Measurements from ENCODE around the gene MTMR12. TPM values are rescaled to one million over a fixed set of nuclear protein-coding genes. Genes with fewer than 3 reads are reported as not detected.

The MTMR12 gene
- total and polyA plus RNA-seq, 2 of the 8 experiments (the other 6 are each of a cell fraction or from before 2014, with no cell fraction given), result 19.1 to 59.3 TPM

- 78% methylated on average over 5 of the region's 5 CpGs; no CpG with 5 or more reads in 1 of the 2 experiments for WGBS, 2 experiments (ENCODE audit: extremely low coverage in 1 of 2, insufficient coverage in 1 of 2, insufficient read length in 1 of 2, insufficient replicate concordance in 2 of 2, low coverage in 1 of 2, low lambda C conversion rate in 2 of 2, missing lambda C conversion rate in 1 of 2)
- CTCF ChIA-PET (ENCODE audit: partially characterized antibody), result interaction anchor here (0.6 kb wide), 1 partner anchor 62 kb away, joined by 3 read pairs; no protein-coding TSS in a partner anchor
- POLR2A ChIA-PET (ENCODE audit: partially characterized antibody), result interaction anchor here (1.1 kb wide), 1 partner anchor 9 kb away, joined by 4 read pairs; no protein-coding TSS in a partner anchor
- TF ChIP-seq SRF (IDR thresholded peaks at IDR 0.05; ENCODE audit: low read depth, low read length) (no peak), YY1 (IDR thresholded peaks at IDR 0.05; ENCODE audit: low read depth, low read length) (no peak), POLR2AphosphoS5 (IDR thresholded peaks at IDR 0.05; ENCODE audit: low read depth, low read length) (no peak), RNF2 (IDR thresholded peaks at IDR 0.05; ENCODE audit: borderline replicate concordance, low read depth, low read length, missing control alignments, poor library complexity, severe bottlenecking) (no peak), SIN3A (conservative IDR thresholded peaks at IDR 0.05 in 1 of 2, IDR thresholded peaks at IDR 0.05 in 1 of 2; ENCODE audit: low read depth in 1 of 2, low read length in 2 of 2) (no peak), SP2 (IDR thresholded peaks at IDR 0.05; ENCODE audit: low read length) (no peak), ASH2L (IDR thresholded peaks at IDR 0.05; ENCODE audit: low read length) (no peak), POLR2A (IDR thresholded peaks at IDR 0.05; ENCODE audit: control extremely low read depth in 1 of 2, low read depth in 2 of 2, low read length in 2 of 2) (no peak), HDAC2 (IDR thresholded peaks at IDR 0.05; ENCODE audit: borderline replicate concordance in 1 of 2, low read depth in 2 of 2, low read length in 2 of 2) (no peak), CHD1 (IDR thresholded peaks at IDR 0.05; ENCODE audit: low read depth, low read length) (no peak), SP4 (IDR thresholded peaks at IDR 0.05; ENCODE audit: low read length) (no peak), CBX5 (IDR thresholded peaks at IDR 0.05; ENCODE audit: low read depth, low read length) (no peak), CHD2 (IDR thresholded peaks at IDR 0.05; ENCODE audit: low read length) (no peak), FOSL1 (IDR thresholded peaks at IDR 0.05; ENCODE audit: insufficient read depth, low read depth, low read length) (no peak)
Measured at GRCh38 chr5:32182463-32183063, 130.2 kb downstream of the MTMR12 start.

More at GRCh38 chr5:32182463-32183063, 130.2 kb downstream of the MTMR12 start:
- no peak for DNase-seq (ENCODE audit: low read depth in 1 of 2, low spot score in 2 of 2)
- no peak overlapping the region for H4K5ac ChIP-seq (ENCODE audit: insufficient read length, low read depth, low read length)
- H4K8ac ChIP-seq (ENCODE audit: extremely low read depth, insufficient read depth, low read length), result no peak overlapping the region
- H3K79me2 ChIP-seq (ENCODE audit: control insufficient read depth in 1 of 2, insufficient read depth in 2 of 2, low read length in 2 of 2), result no peaks in the 10 kb centered on the region
- no peak overlapping the region for H3K14ac ChIP-seq (ENCODE audit: insufficient read length)
- FAIRE-seq, result no peak
- no peak overlapping the region for H2BK20ac ChIP-seq (ENCODE audit: low read length)
- no peaks in the 10 kb centered on the region for H3K36me3 ChIP-seq (ENCODE audit: control insufficient read depth in 2 of 4, insufficient read depth in 4 of 4, low read length in 3 of 4)
- peaks cover 0 to 2% of the 10 kb centered on the region in 2 experiments; a peak in 1 of 4 replicates for H3K9me3 ChIP-seq (ENCODE audit: insufficient read depth in 2 of 2, low read depth in 1 of 2, low read length in 1 of 2)
- no peaks in the 10 kb centered on the region for H3K23me2 ChIP-seq (ENCODE audit: low read depth, low read length)
- H2AK5ac ChIP-seq (ENCODE audit: low read depth, low read length), result no peak overlapping the region
- H3K79me1 ChIP-seq (ENCODE audit: low read depth, low read length), result no peaks in the 10 kb centered on the region
- H3K4ac ChIP-seq (replicated peaks; ENCODE audit: insufficient read length, low read depth, low read length), result no peak overlapping the region
- H3K9ac ChIP-seq (replicated peaks in 1 of 4; ENCODE audit: extremely low read depth in 1 of 4, low read depth in 3 of 4, low read length in 3 of 4), result no peak overlapping the region
- no peaks in the 10 kb centered on the region for H3K27me3 ChIP-seq (replicated peaks in 1 of 4; ENCODE audit: control insufficient read depth in 3 of 4, extremely low read depth in 1 of 4, insufficient read depth in 3 of 4, low read length in 3 of 4)
- no peak overlapping the region for H3K27ac ChIP-seq (ENCODE audit: low read depth, low read length)
- H2BK5ac ChIP-seq (ENCODE audit: low read depth, low read length), result no peak overlapping the region
- H3K4me1 ChIP-seq (replicated peaks in 1 of 4; ENCODE audit: control insufficient read depth in 3 of 4, insufficient read depth in 4 of 4, low read length in 3 of 4), result no peaks in the 10 kb centered on the region
- 0 out of 2 replicates have a peak overlapping the region, but pooled peaks have one; percentile 44 for H2AFZ ChIP-seq (ENCODE audit: low read length)
- H3K23ac ChIP-seq (ENCODE audit: insufficient read length), result no peak overlapping the region
- H2BK120ac ChIP-seq (replicated peaks; ENCODE audit: low read depth, low read length), result no peak overlapping the region
- no peak overlapping the region for H3K4me3 ChIP-seq (ENCODE audit: extremely low read depth in 1 of 4, insufficient read depth in 2 of 4, low read depth in 3 of 4, low read length in 4 of 4)
- no peaks in the 10 kb centered on the region for H4K20me1 ChIP-seq (replicated peaks in 1 of 2; ENCODE audit: control insufficient read depth in 1 of 2, insufficient read depth in 2 of 2, low read length in 2 of 2)
- no peak overlapping the region for H2BK12ac ChIP-seq (ENCODE audit: low read depth, low read length)
- no peak overlapping the region for H3K56ac ChIP-seq (replicated peaks; ENCODE audit: insufficient read length, low read depth, low read length)
- H2BK15ac ChIP-seq (ENCODE audit: low read length), result no peak overlapping the region
- H3K4me2 ChIP-seq (ENCODE audit: insufficient read depth in 1 of 2, low read depth in 2 of 2, low read length in 2 of 2), result no peak overlapping the region
- no peak overlapping the region for H3K18ac ChIP-seq (ENCODE audit: extremely low read depth, low read length)
- no peak overlapping the region for H4K91ac ChIP-seq (replicated peaks; ENCODE audit: insufficient read length, low read length)

Measured in H1 (cell line).